MCF 10A (cell line): ENCODE results near the gene ELANE. TPM values are rescaled to one million over a fixed set of nuclear protein-coding genes. Genes with fewer than 3 reads are reported as not detected.

Source experiments
- BruUV-seq: library from RNA; stranded (reverse); fragments of 400-500 nt; replicated peaks from 2 replicates; lab custom pipeline; 2021; lab: Mats Ljungman, UMichigan
- CTCF ChIA-PET: fragments of 300-600 bp; sonication (Branson Sonifier 250); formaldehyde crosslinking; extraction: SDS; loops from one replicate; lab custom pipeline; 2021; ENCODE audit warnings: antibody characterized with exemption, inconsistent platforms; lab: Yijun Ruan, JAX
- POLR2A ChIA-PET: fragments of 300-600, 350-650 bp; sonication (Branson Sonifier 250); formaldehyde crosslinking; extraction: SDS; loops from one replicate; lab custom pipeline; 2020; ENCODE audit warnings: antibody characterized with exemption, inconsistent platforms; lab: Yijun Ruan, JAX
- DNase-seq: peaks from one replicate; pipeline ENCODE4 v3.0.0-alpha.2; 2018; ENCODE audit not compliant: unreplicated experiment
- H3K27ac Mint-ChIP-seq: one replicate; pipeline ENCODE4 v1.8.0; 2022; ENCODE audit warnings: mild to moderate bottlenecking, low read depth, mixed read lengths; ENCODE audit not compliant: unreplicated experiment
- H3K27me3 Mint-ChIP-seq: one replicate; pipeline ENCODE4 v1.8.0; 2022; ENCODE audit warnings: mixed read lengths; ENCODE audit not compliant: insufficient read depth, unreplicated experiment
- H3K36me3 Mint-ChIP-seq: one replicate; pipeline ENCODE4 v1.8.0; 2022; ENCODE audit warnings: mild to moderate bottlenecking, moderate library complexity, mixed read lengths; ENCODE audit not compliant: insufficient read depth, unreplicated experiment
- H3K4me1 Mint-ChIP-seq: one replicate; pipeline ENCODE4 v1.8.0; 2022; ENCODE audit warnings: mixed read lengths; ENCODE audit not compliant: insufficient read depth, unreplicated experiment
- H3K4me3 Mint-ChIP-seq: one replicate; pipeline ENCODE4 v1.8.0; 2022; ENCODE audit warnings: mild to moderate bottlenecking, moderate library complexity, mixed read lengths; ENCODE audit not compliant: unreplicated experiment
- H3K9me3 Mint-ChIP-seq: one replicate; pipeline ENCODE4 v1.8.0; 2022; ENCODE audit warnings: mixed read lengths; ENCODE audit not compliant: unreplicated experiment
- intact Hi-C: fragments of 100-400 bp; cut with micrococcal nuclease; formaldehyde crosslinking; loops from 2 replicates; pipeline ENCODE4 v1.14.1; 2022
- total RNA-seq: library from RNA; stranded (reverse); gene quantifications from 2 replicates; pipeline ENCODE4 v1.2.3, GENCODE V29; 2022
- TF ChIP-seq, protein P1 (sequence below): fragments of 200-600 bp; IDR thresholded peaks from one replicate; pipeline ENCODE4 v1.8.0; 2022; ENCODE audit warnings: antibody characterized with exemption, mild to moderate bottlenecking; ENCODE audit not compliant: unreplicated experiment

The ELANE gene
- total RNA-seq, 1 experiment from 2014 or later, result not detected

DNA sequence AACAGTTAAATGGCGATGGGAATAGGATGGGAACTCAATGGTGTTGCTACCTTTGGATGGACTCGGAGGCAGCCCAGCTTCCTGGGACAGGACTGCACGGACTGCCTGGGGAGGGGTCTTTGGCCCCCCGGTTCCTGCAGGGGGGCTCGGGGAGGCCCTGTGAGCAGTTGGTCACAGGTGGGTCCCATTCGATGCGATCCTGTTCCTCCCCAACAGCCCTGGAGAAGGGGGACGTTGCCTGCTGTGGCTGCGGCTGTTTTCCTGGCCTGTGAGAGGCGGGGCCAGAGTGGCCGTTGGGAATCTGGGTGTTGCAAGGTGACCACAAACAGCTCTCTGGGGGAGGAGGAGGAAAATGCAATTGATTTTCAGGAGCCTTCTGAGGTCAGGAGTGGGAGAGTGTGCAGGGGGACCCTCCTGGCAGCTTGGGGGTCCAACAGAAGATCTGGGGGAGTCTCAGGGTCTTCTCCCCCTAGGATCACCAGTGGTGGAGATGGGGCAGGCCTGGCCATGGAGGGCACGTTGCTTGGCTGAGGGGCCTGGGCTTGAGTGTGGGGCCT is 28.5 kb upstream of the ELANE start:
- ChIA-PET POLR2A (interaction anchor here (0.6 kb wide), 2 partner anchors 8 to 39 kb away, joined by 3 read pairs; no protein-coding TSS in a partner anchor), CTCF (no interaction called here)
- Mint-ChIP-seq H3K4me1 (peaks cover 6% of the 10 kb centered on the region), H3K9me3 (no peaks in the 10 kb centered on the region), H3K36me3 (no peaks in the 10 kb centered on the region), H3K27me3 (no peaks in the 10 kb centered on the region), H3K4me3 (no peak overlapping the region), H3K27ac (no peak overlapping the region)
- intact Hi-C loops, result no loop called here
- TF ChIP-seq, protein P1, sequence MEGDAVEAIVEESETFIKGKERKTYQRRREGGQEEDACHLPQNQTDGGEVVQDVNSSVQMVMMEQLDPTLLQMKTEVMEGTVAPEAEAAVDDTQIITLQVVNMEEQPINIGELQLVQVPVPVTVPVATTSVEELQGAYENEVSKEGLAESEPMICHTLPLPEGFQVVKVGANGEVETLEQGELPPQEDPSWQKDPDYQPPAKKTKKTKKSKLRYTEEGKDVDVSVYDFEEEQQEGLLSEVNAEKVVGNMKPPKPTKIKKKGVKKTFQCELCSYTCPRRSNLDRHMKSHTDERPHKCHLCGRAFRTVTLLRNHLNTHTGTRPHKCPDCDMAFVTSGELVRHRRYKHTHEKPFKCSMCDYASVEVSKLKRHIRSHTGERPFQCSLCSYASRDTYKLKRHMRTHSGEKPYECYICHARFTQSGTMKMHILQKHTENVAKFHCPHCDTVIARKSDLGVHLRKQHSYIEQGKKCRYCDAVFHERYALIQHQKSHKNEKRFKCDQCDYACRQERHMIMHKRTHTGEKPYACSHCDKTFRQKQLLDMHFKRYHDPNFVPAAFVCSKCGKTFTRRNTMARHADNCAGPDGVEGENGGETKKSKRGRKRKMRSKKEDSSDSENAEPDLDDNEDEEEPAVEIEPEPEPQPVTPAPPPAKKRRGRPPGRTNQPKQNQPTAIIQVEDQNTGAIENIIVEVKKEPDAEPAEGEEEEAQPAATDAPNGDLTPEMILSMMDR, result no peak
- no TSS peak for BruUV-seq
- peak; percentile 38 for DNase-seq

DNA sequence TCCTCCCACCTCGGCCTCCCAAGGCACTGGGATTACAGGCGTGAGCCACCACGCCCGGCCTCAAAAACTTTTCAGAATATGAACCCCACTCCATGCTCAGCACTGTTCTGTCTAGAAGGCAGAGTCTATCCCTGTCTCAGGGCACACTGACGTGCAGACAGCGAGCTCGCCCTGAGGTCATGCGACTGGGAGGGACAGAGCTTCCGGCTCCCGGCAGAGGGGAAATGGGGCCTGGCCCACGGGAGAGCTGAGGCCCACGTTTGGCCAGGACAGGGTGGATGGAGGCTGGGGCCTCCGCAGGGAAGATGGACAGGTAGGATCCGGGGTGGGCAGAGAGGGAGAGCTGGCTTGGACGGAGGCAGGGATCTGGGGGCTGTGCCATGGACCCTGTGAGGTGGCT is 27.2 kb upstream of the ELANE start:
- H3K9me3 Mint-ChIP-seq, result no peaks in the 10 kb centered on the region
- TF ChIP-seq, protein P1, result no peak
- no TSS peak for BruUV-seq
- H3K4me1 Mint-ChIP-seq, result peaks cover 6% of the 10 kb centered on the region
- H3K36me3 Mint-ChIP-seq, result no peaks in the 10 kb centered on the region
- H3K4me3 Mint-ChIP-seq, result no peak overlapping the region
- H3K27me3 Mint-ChIP-seq, result no peaks in the 10 kb centered on the region
- ChIA-PET CTCF (no interaction called here), POLR2A (interaction anchor here (0.7 kb wide), 1 partner anchor 207 kb away, joined by 4 read pairs; no protein-coding TSS in a partner anchor)
- no peak for DNase-seq
- H3K27ac Mint-ChIP-seq, result no peak overlapping the region
- intact Hi-C loops, result no loop called here

DNA sequence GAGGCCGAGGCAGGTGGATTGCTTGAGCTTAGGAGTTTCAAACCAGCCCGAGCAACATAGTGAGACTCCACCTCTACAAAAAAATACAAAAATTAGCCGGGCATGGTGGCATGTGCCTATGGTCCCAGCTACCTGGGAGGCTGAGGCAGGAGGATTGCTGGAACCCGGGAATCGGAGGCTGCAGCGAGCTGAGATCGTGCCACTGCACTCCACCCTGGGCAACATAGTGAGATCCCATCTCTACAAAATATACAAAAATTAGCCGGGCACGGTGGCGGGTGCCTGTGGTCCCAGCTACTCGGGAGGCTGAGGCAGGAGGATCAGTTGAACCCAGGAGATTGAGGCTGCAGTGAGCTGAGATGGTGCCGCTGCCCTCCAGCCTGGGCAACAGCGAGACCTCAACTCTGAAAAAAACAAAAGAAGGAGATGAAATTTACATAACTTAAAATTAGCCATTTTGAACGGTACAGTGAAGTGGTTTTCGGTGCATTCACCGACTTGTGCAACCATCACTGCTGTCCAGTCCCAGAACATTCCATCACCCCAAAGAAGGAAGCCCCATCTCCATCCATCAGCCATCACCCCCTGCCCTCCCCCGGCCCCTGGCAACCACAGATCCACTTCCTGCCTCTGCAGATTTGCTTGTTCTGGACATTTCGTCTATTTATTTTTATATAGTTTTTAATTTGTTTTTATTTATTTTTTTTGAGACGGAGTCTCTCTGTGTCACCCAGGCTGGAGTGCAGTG is 26.0 kb upstream of the ELANE start:
- no peaks in the 10 kb centered on the region for H3K27me3 Mint-ChIP-seq
- no peaks in the 10 kb centered on the region for H3K9me3 Mint-ChIP-seq
- intact Hi-C loops, result no loop called here
- no TSS peak for BruUV-seq
- DNase-seq, result no peak
- TF ChIP-seq, protein P1, result no peak
- POLR2A ChIA-PET, result no interaction called here
- no peak overlapping the region for H3K27ac Mint-ChIP-seq
- peaks cover 6% of the 10 kb centered on the region for H3K4me1 Mint-ChIP-seq
- no peaks in the 10 kb centered on the region for H3K36me3 Mint-ChIP-seq
- no peak overlapping the region for H3K4me3 Mint-ChIP-seq
- CTCF ChIA-PET, result interaction anchor here (0.8 to 1.6 kb wide), 2 partner anchors 53 to 57 kb away, joined by 3 to 6 read pairs; no protein-coding TSS in a partner anchor

DNA sequence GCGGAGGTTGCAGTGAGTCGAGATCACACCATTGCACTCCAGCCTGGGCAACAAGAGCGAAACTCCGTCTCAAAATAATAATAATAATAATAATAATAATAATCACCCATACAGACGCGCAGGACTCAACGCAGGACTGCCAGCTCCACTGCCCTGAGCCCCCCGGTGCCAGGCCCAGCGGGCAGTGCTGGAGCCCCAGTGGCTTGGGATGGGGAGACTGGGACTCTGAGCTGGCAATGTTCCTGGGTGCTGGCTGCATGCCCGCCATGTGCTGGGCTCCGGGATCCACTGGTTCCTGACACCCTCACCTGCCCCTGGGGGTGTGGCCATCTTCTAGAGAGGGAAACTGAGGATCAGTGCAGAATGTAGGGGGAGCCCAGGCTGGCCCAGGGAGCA is 24.8 kb upstream of the ELANE start:
- Mint-ChIP-seq H3K9me3 (no peaks in the 10 kb centered on the region), H3K27ac (no peak overlapping the region), H3K27me3 (no peaks in the 10 kb centered on the region), H3K36me3 (no peaks in the 10 kb centered on the region), H3K4me3 (no peak overlapping the region), H3K4me1 (peaks cover 6% of the 10 kb centered on the region)
- TF ChIP-seq, protein P1, result no peak
- ChIA-PET CTCF (interaction anchor here (0.8 to 1.6 kb wide), 2 partner anchors 52 to 58 kb away, joined by 3 to 6 read pairs; no protein-coding TSS in a partner anchor), POLR2A (interaction anchor here (0.7 kb wide), 1 partner anchor 11 kb away, joined by 3 read pairs; no protein-coding TSS in a partner anchor)
- BruUV-seq, result no TSS peak
- intact Hi-C loops, result no loop called here
- DNase-seq, result no peak
